GM12878 (cell line): Measurements from ENCODE around the gene RYR2. TPM values are rescaled to one million over a fixed set of nuclear protein-coding genes. Genes with fewer than 3 reads are reported as not detected.

ENCODE experiments used
- ATAC-seq: fragments of 200-7000 bp; cut with Tn5 transposase; 3 replicates; pipeline ENCODE4 v1.9.1; 2020; ENCODE audit warnings: mild to moderate bottlenecking, moderate library complexity
- BruUV-seq: library from RNA; stranded (reverse); fragments of 400-500 nt; replicated peaks from 2 replicates; lab custom pipeline; 2021; lab: Mats Ljungman, UMichigan
- CTCF ChIA-PET: fragments of 300-600 bp; sonication (Branson Sonifier 250); formaldehyde crosslinking; extraction: SDS; loops from one replicate; lab custom pipeline; 2021; ENCODE audit warnings: inconsistent platforms; lab: Yijun Ruan, JAX
- POLR2A ChIA-PET: fragments of 350-600 bp; formaldehyde crosslinking; extraction: SDS; loops from one replicate; lab custom pipeline; 2021; ENCODE audit warnings: inconsistent platforms; lab: Charles Lee
- RAD21 ChIA-PET: fragments of 300-600 bp; sonication (Branson Sonifier 250); formaldehyde crosslinking; loops from one replicate; lab custom pipeline; 2023; ENCODE audit warnings: antibody characterized with exemption; ENCODE audit not compliant: unreplicated experiment; lab: Charles Lee
- SMC1A ChIA-PET: fragments of 300-600 bp; sonication (Branson Sonifier 250); formaldehyde crosslinking; loops from one replicate; lab custom pipeline; 2023; ENCODE audit not compliant: unreplicated experiment, uncharacterized antibody; lab: Charles Lee
- DNase-seq: peaks from one replicate; pipeline ENCODE4 v3.0.0-alpha.2; 2011; ENCODE audit warnings: low read depth, low spot score
- FAIRE-seq: peaks from 3 replicates; lab custom pipeline; 2011; peaks lifted over from hg19 to GRCh38; lab: Jason Lieb, UNC
- H2AFZ ChIP-seq: 2 replicates; pipeline ENCODE4 v1.6.0; 2011; ENCODE audit warnings: low read depth, low read length, control low read depth; ENCODE audit not compliant: control insufficient read depth
- H3K27ac ChIP-seq: 2 replicates; pipeline ENCODE4 v1.5.1; 2011; ENCODE audit warnings: control low read depth; ENCODE audit not compliant: control insufficient read depth, insufficient read depth
- H3K27me3 ChIP-seq, 2 experiments: replicated peaks in 1 of 2; 2 replicates each; pipeline versions ENCODE4 v1.6.0 to v1.6.1; 2011; ENCODE audit warnings: low read length in 1 of 2; ENCODE audit not compliant: control insufficient read depth in 2 of 2, insufficient read depth in 2 of 2
- H3K36me3 ChIP-seq, 2 experiments: 2 replicates each; pipeline ENCODE4 v1.5.1; 2011; ENCODE audit warnings: low read length in 1 of 2; ENCODE audit not compliant: control insufficient read depth in 2 of 2, insufficient read depth in 2 of 2
- H3K4me1 ChIP-seq: 2 replicates; pipeline ENCODE4 v1.6.1; 2011; ENCODE audit warnings: mild to moderate bottlenecking, low read length, moderate library complexity, mixed read lengths; ENCODE audit not compliant: control insufficient read depth, insufficient read depth
- H3K4me2 ChIP-seq: 2 replicates; pipeline ENCODE4 v1.6.0; 2011; ENCODE audit warnings: control low read depth; ENCODE audit not compliant: control insufficient read depth, insufficient read depth
- H3K4me3 ChIP-seq: fragments of 200-600 bp; sonication (generic); 2 replicates; pipeline ENCODE4 v1.5.1; 2016
- H3K79me2 ChIP-seq: 2 replicates; pipeline ENCODE4 v1.6.0; 2011; ENCODE audit warnings: low read length; ENCODE audit not compliant: control insufficient read depth, insufficient read depth
- H3K9ac ChIP-seq: 2 replicates; pipeline ENCODE4 v1.8.0; 2011; ENCODE audit warnings: low read length, control low read depth, mixed read lengths; ENCODE audit not compliant: control insufficient read depth, insufficient read depth
- H3K9me3 ChIP-seq: replicated peaks from 3 replicates; pipeline ENCODE4 v1.5.1; 2011; ENCODE audit warnings: mild to moderate bottlenecking, low read length; ENCODE audit not compliant: control insufficient read depth, insufficient read depth
- H4K20me1 ChIP-seq: 2 replicates; pipeline ENCODE4 v1.6.0; 2011; ENCODE audit not compliant: control insufficient read depth, insufficient read depth
- CREM ChIP-seq: IDR thresholded peaks from 2 replicates; pipeline ENCODE4 v1.6.1; 2014; ENCODE audit warnings: antibody characterized with exemption, low read depth
- EP300 ChIP-seq, 2 experiments: fragments of 150-350 bp in 1 of 2; IDR thresholded peaks; 2 replicates each; pipeline ENCODE4 v1.6.1; 2011 to 2012; ENCODE audit warnings: low read depth in 2 of 2, low read length in 2 of 2, borderline replicate concordance in 1 of 2, improper control_type of control experiment in 1 of 2, inconsistent platforms in 1 of 2; ENCODE audit not compliant: control insufficient read depth in 1 of 2
- IKZF1 ChIP-seq: fragments of 450-650 bp; conservative IDR thresholded peaks from 2 replicates; pipeline ENCODE4 v1.6.1; 2017; ENCODE audit warnings: antibody characterized with exemption, mild to moderate bottlenecking
- NFYA ChIP-seq: IDR thresholded peaks from 2 replicates; pipeline ENCODE4 v1.6.1; 2011; ENCODE audit warnings: low read depth, mild to moderate bottlenecking, low read length, improper control_type of control experiment, borderline replicate concordance
- PAX5 ChIP-seq: IDR thresholded peaks from 2 replicates; pipeline ENCODE4 v1.6.1; 2011; ENCODE audit warnings: low read depth, low read length, borderline replicate concordance
- PML ChIP-seq: IDR thresholded peaks from 2 replicates; pipeline ENCODE4 v1.6.1; 2012; ENCODE audit warnings: low read length, inconsistent platforms
- STAT1 ChIP-seq: fragments of 450-650 bp; conservative IDR thresholded peaks from 2 replicates; pipeline ENCODE4 v1.6.1; 2014; ENCODE audit warnings: antibody characterized with exemption, mild to moderate bottlenecking
- WGBS: methylation state at CpG from one replicate; pipeline ENCODE4 v1.1.6; 2016; ENCODE audit warnings: low lambda C conversion rate; ENCODE audit not compliant: insufficient replicate concordance, insufficient coverage; ENCODE audit errors: missing lambda C conversion rate; 5-methylcytosine and 5-hydroxymethylcytosine counted together
- in situ Hi-C: fragments of 300-500 bp; cut with MboI; formaldehyde crosslinking; loops from 9 replicates; pipeline ENCODE4 v1.14.3; 2018; ENCODE audit warnings: mixed read lengths
- intact Hi-C: fragments of 100-400 bp; cut with micrococcal nuclease; formaldehyde crosslinking; loops from one replicate; pipeline ENCODE4 v1.14.2; 2022; ENCODE audit not compliant: unreplicated experiment
- polyA plus RNA-seq, 11 experiments: library from polyadenylated mRNA; depleted of rRNA in 4 of 11; unstranded in 6 of 11; stranded (reverse) in 5 of 11; fragments of >200 nt; fragmentation: Nextera tagmentation in 4 of 11; fragmentation: Illumina TruSeq in 1 of 11; extraction: Ambion mirVana in 4 of 11; extraction: Trizol in 1 of 11; gene quantifications; 1 replicate in 1 of 11; 2 replicates in 10 of 11; pipeline versions ENCODE4 v1.2.1 to v1.2.3, GENCODE V29; 2011 to 2016; ENCODE audit warnings: inconsistent platforms in 2 of 11, missing spikeins in 2 of 11, low read depth in 1 of 11
- total RNA-seq, 4 experiments: library from RNA; depleted of rRNA in 3 of 4; stranded (reverse); fragments of >200 nt in 3 of 4; fragmentation: Illumina TruSeq in 1 of 4; extraction: Trizol in 1 of 4; gene quantifications; 2 replicates each; pipeline versions ENCODE4 v1.2.1 to v1.2.3, GENCODE V29; 2013 to 2021
- TF ChIP-seq, protein P1 (sequence below): fragments of 450-650 bp; formaldehyde crosslinking; IDR thresholded peaks from 2 replicates; pipeline ENCODE4 v1.5.0; 2022; ENCODE audit warnings: mild to moderate bottlenecking, missing genetic modification characterization
- TF ChIP-seq, protein P2 (sequence below): IDR thresholded peaks from 2 replicates; pipeline ENCODE4 v1.6.1; 2012; ENCODE audit warnings: low read depth, low read length, improper control_type of control experiment
- TF ChIP-seq, protein P3 (sequence below): fragments of 450-650 bp; conservative IDR thresholded peaks from 2 replicates; pipeline ENCODE4 v1.6.1; 2017; ENCODE audit warnings: mild to moderate bottlenecking, moderate library complexity

The RYR2 gene
- total and polyA plus RNA-seq, 10 of the 15 experiments (the other 5 are each of a cell fraction or from before 2014, with no cell fraction given), result 0.01 to 0.04 TPM; not detected in 8

DNA sequence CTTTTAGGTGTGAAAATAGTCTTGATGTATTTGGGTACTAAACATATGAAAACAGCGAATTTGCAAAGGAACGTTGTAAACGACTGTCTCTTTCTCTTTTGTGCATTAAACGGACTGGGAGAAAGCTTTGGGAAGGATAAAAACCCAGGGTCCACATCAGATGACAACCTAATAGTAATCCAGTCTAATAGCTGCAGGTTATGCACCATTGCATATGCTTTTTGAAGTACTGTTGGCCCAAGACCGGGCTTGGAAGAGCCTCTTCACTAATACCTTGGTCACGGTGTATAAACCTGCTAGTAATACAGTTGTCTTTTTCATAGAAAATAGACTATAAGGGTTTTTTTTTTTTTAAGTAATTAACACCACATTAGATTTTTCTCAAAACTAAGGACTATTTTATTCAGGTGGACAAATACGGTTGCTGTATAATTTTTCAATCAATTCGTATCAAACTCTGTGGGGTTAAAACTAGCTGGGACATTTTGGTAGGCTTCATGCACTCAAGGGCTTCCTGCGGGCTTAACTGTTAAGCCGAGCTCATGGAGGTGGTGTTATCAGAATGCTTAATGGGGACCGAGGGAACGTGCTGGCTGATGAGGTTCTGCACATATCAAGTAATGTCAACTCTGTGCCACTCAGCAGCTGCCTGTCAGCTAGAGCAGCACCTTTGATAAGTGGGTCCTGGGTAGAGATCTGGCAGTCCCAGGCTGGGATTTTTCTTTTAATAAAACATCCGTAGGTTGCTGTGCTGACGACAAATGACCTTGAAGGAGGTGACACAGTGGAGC lies 2.1 kb downstream of the RYR2 start (continued):
- TF ChIP-seq EP300 (IDR thresholded peaks at IDR 0.05; ENCODE audit: borderline replicate concordance in 1 of 2, control insufficient read depth in 1 of 2, low read depth in 2 of 2, low read length in 2 of 2), result no peak
- no peak for TF ChIP-seq PAX5

DNA sequence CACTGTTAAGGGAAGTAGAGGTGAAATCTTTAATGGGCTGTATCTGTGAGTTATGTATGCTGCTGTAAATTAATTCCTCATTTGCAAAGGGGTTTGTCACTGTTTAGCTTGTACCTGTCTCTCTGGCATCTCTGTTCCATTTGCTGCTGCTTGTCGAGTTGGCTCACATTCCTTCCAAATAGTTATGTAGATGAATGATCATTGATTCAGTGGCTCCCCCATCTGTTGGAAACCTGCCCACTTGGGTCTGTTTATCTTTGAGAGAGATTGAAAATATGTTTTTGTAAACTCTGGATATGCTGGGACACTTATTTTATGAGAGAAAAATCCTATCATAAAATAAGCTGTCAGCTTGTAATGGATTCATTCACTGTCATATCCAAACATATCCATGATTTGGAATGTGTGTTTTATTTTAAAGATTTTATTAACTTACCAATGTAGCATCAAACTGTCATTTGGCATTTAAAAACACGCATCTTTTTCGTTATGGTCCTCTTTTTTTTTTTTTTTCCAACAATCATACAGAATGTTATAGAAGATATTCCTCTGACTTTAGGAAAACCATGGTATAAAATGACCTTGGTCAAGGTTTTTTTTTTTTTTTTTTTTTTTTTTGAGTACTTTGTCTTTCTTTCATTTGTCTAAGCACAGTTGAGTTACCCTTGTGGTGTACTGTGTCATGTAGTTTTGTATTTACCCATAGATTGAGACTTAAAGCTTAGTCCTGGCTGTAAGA lies 3.5 kb downstream of the RYR2 start:
- no peak for DNase-seq
- WGBS, result 0% methylated on average over 3 of the region's 3 CpGs
- H3K27ac ChIP-seq, result no peak overlapping the region
- H3K4me3 ChIP-seq, result no peak overlapping the region
- H3K79me2 ChIP-seq, result no peaks in the 10 kb centered on the region
- POLR2A ChIA-PET, result no interaction called here
- no peaks in the 10 kb centered on the region for H3K4me1 ChIP-seq
- no peaks in the 10 kb centered on the region for H3K36me3 ChIP-seq
- no peaks in the 10 kb centered on the region for H3K9me3 ChIP-seq
- SMC1A ChIA-PET, result interaction anchor here (0.6 kb wide), 1 partner anchor 149 kb away, joined by 3 read pairs; no protein-coding TSS in a partner anchor
- peaks cover 7 to 10% of the 10 kb centered on the region in 2 experiments for H3K27me3 ChIP-seq
- intact Hi-C loops (no loop called here), in situ Hi-C loops (no loop called here)
- no peak overlapping the region for H3K9ac ChIP-seq
- RAD21 ChIA-PET, result interaction anchor here (0.7 kb wide), 1 partner anchor 189 kb away, joined by 3 read pairs; no protein-coding TSS in a partner anchor
- no peaks in the 10 kb centered on the region for H4K20me1 ChIP-seq
- no peak overlapping the region for H2AFZ ChIP-seq
- BruUV-seq, result no TSS peak
- no peak overlapping the region for H3K4me2 ChIP-seq
- no peak for FAIRE-seq
- CTCF ChIA-PET, result no interaction called here
- no peak for ATAC-seq
- TF ChIP-seq NFYA (no peak), IKZF1 (no peak), PML (no peak), CREM (no peak), STAT1 (no peak)
- TF ChIP-seq, protein P1, sequence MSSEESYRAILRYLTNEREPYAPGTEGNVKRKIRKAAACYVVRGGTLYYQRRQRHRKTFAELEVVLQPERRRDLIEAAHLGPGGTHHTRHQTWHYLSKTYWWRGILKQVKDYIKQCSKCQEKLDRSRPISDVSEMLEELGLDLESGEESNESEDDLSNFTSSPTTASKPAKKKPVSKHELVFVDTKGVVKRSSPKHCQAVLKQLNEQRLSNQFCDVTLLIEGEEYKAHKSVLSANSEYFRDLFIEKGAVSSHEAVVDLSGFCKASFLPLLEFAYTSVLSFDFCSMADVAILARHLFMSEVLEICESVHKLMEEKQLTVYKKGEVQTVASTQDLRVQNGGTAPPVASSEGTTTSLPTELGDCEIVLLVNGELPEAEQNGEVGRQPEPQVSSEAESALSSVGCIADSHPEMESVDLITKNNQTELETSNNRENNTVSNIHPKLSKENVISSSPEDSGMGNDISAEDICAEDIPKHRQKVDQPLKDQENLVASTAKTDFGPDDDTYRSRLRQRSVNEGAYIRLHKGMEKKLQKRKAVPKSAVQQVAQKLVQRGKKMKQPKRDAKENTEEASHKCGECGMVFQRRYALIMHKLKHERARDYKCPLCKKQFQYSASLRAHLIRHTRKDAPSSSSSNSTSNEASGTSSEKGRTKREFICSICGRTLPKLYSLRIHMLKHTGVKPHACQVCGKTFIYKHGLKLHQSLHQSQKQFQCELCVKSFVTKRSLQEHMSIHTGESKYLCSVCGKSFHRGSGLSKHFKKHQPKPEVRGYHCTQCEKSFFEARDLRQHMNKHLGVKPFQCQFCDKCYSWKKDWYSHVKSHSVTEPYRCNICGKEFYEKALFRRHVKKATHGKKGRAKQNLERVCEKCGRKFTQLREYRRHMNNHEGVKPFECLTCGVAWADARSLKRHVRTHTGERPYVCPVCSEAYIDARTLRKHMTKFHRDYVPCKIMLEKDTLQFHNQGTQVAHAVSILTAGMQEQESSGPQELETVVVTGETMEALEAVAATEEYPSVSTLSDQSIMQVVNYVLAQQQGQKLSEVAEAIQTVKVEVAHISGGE (CRISPR knock-in tag), result no peak
- TF ChIP-seq, protein P2, sequence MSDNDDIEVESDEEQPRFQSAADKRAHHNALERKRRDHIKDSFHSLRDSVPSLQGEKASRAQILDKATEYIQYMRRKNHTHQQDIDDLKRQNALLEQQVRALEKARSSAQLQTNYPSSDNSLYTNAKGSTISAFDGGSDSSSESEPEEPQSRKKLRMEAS, result no peak
- TF ChIP-seq, protein P3, sequence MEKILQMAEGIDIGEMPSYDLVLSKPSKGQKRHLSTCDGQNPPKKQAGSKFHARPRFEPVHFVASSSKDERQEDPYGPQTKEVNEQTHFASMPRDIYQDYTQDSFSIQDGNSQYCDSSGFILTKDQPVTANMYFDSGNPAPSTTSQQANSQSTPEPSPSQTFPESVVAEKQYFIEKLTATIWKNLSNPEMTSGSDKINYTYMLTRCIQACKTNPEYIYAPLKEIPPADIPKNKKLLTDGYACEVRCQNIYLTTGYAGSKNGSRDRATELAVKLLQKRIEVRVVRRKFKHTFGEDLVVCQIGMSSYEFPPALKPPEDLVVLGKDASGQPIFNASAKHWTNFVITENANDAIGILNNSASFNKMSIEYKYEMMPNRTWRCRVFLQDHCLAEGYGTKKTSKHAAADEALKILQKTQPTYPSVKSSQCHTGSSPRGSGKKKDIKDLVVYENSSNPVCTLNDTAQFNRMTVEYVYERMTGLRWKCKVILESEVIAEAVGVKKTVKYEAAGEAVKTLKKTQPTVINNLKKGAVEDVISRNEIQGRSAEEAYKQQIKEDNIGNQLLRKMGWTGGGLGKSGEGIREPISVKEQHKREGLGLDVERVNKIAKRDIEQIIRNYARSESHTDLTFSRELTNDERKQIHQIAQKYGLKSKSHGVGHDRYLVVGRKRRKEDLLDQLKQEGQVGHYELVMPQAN, result no peak
